K562 (cell line): ENCODE results near the gene COL8A2. TPM values are rescaled to one million over a fixed set of nuclear protein-coding genes. Genes with fewer than 3 reads are reported as not detected.

Source experiments
- ADNP ChIP-seq: fragments of 200-800 bp; sonication (Bioruptor generic); IDR thresholded peaks from 2 replicates; pipeline ENCODE4 v1.6.1; 2016; ENCODE audit warnings: missing genetic modification characterization, missing compliant biosample characterization
- ATF1 ChIP-seq, 2 experiments: fragments of 450-650 bp in 1 of 2; IDR thresholded peaks; 2 replicates each; pipeline ENCODE4 v1.6.1; 2016; ENCODE audit warnings: missing compliant biosample characterization in 1 of 2, missing genetic modification characterization in 1 of 2
- BRCA1 ChIP-seq, 2 experiments: fragments of 450-650 bp in 1 of 2; sonication (generic) in 1 of 2; formaldehyde crosslinking in 1 of 2; IDR thresholded peaks; 2 replicates each; pipeline versions ENCODE4 v1.5.0 to v1.6.1; 2017 to 2020; ENCODE audit warnings: mild to moderate bottlenecking in 1 of 2, missing genetic modification reagents in 1 of 2
- CEBPG ChIP-seq, 3 experiments: fragments of 200-800 bp in 1 of 3; sonication (Bioruptor generic) in 1 of 3; sonication (generic) in 1 of 3; formaldehyde crosslinking in 1 of 3; IDR thresholded peaks in 2 of 3; conservative IDR thresholded peaks in 1 of 3; 2 replicates each; pipeline versions ENCODE4 v1.6.1 to v1.8.0; 2016 to 2022; ENCODE audit warnings: missing compliant biosample characterization in 2 of 3, missing genetic modification characterization in 2 of 3, mild to moderate bottlenecking in 1 of 3, missing genetic modification reagents in 1 of 3
- ELF1 ChIP-seq: fragments of 200-800 bp; sonication (Bioruptor generic); IDR thresholded peaks from 2 replicates; pipeline ENCODE4 v1.6.1; 2016; ENCODE audit warnings: missing genetic modification characterization, missing compliant biosample characterization
- ELF4 ChIP-seq: fragments of 450-650 bp; formaldehyde crosslinking; IDR thresholded peaks from 2 replicates; pipeline ENCODE4 v1.4.0; 2022; ENCODE audit warnings: missing genetic modification characterization
- HDAC8 ChIP-seq: fragments of 450-650 bp; IDR thresholded peaks from 2 replicates; pipeline ENCODE4 v1.6.1; 2016; ENCODE audit warnings: mild to moderate bottlenecking, missing genetic modification characterization, moderate library complexity, missing compliant biosample characterization
- HNRNPK ChIP-seq: fragments of 200-400 bp; formaldehyde crosslinking; IDR thresholded peaks from one replicate; pipeline ENCODE4 v1.6.1; 2018; ENCODE audit warnings: mild to moderate bottlenecking, low read depth, low read length; ENCODE audit not compliant: poor library complexity, severe bottlenecking
- KHSRP ChIP-seq: fragments of 450-650 bp; IDR thresholded peaks from 2 replicates; pipeline ENCODE4 v1.6.1; 2017
- YBX1 ChIP-seq: fragments of 450-650 bp; IDR thresholded peaks from 2 replicates; pipeline ENCODE4 v1.7.1; 2016; ENCODE audit warnings: mild to moderate bottlenecking
- ZNF764 ChIP-seq: fragments of 250-450 bp; sonication (Bioruptor Pico); IDR thresholded peaks from 2 replicates; pipeline ENCODE4 v1.4.0; 2020; ENCODE audit warnings: low read depth, mild to moderate bottlenecking, moderate library complexity
- polyA plus RNA-seq, 8 experiments: library from polyadenylated mRNA; depleted of rRNA in 4 of 8; stranded (reverse) in 5 of 8; unstranded in 3 of 8; fragments of >200 nt; fragmentation: Nextera tagmentation in 2 of 8; fragmentation: Illumina TruSeq in 1 of 8; extraction: Ambion mirVana in 2 of 8; extraction: Trizol in 1 of 8; gene quantifications; 2 replicates each; pipeline versions ENCODE4 v1.2.1 to v1.2.3, GENCODE V29; 2011 to 2014; ENCODE audit warnings: inconsistent platforms in 1 of 8, missing spikeins in 1 of 8
- total RNA-seq, 7 experiments: library from RNA; depleted of rRNA in 6 of 7; stranded (reverse); fragments of >200 nt in 6 of 7; fragmentation: Illumina TruSeq in 2 of 7; extraction: Trizol in 2 of 7; gene quantifications; 2 replicates each; pipeline versions ENCODE4 v1.2.1 to v1.2.3, GENCODE V29; 2011 to 2021; ENCODE audit warnings: low replicate concordance in 1 of 7
- TF ChIP-seq, protein P1 (sequence below): sonication (generic); formaldehyde crosslinking; IDR thresholded peaks from 2 replicates; pipeline ENCODE4 v1.8.0; 2023; ENCODE audit warnings: missing genetic modification reagents, mild to moderate bottlenecking, borderline replicate concordance
- TF ChIP-seq, protein P2 (sequence below): sonication (generic); formaldehyde crosslinking; IDR thresholded peaks from 2 replicates; pipeline ENCODE4 v1.9.0; 2022; ENCODE audit warnings: mild to moderate bottlenecking, missing genetic modification reagents
- TF ChIP-seq, protein P3 (sequence below): sonication (generic); formaldehyde crosslinking; IDR thresholded peaks from 2 replicates; pipeline ENCODE4 v1.8.1; 2023; ENCODE audit warnings: mild to moderate bottlenecking, missing genetic modification reagents
- TF ChIP-seq, protein P4 (sequence below): sonication (generic); formaldehyde crosslinking; IDR thresholded peaks from 2 replicates; pipeline ENCODE4 v1.8.1; 2022; ENCODE audit warnings: missing genetic modification reagents

Gene COL8A2
- total and polyA plus RNA-seq, 9 of the 15 experiments (the other 6 are each of a cell fraction or from before 2014, with no cell fraction given): 0.03 to 0.14 (median 0.04) TPM; not detected in 5

DNA sequence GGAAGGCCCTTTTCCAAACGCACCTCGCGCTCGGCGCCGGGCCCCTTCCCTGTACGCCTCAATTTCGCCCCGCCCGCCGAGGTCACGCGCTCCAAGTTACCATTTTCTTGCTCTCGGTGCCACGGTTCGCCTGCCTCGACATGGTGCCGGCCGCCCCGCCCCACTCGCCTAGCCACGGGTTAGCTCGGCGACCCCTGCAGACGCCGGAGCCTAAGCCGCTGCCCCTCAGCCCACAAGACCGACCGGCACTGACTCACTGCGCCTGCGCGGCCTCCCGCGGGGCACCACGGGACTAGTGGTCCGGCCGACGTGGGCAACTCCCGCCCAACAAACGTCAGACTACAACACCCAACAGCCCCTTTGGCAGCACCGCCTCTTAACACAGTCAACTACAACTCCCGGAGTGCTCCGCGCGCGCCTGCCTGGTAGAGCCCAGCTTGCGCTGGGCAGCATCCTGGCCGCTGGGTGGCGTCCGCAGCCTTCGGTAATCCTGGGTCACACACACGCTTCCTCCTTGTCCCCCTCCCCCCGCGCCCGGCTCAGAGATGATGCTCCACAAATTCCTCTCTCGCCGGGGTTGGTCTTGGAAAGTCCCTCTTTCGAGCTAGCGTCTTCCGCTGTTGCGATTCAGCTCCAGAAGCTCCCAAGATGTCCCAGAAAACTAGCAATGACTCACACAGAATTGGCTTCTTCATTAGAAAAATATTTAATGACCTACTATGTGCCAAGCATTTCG is 24.4 kb upstream of the COL8A2 start, which contains the start of gene TRAPPC3 (continued):
- TF ChIP-seq, protein P1, sequence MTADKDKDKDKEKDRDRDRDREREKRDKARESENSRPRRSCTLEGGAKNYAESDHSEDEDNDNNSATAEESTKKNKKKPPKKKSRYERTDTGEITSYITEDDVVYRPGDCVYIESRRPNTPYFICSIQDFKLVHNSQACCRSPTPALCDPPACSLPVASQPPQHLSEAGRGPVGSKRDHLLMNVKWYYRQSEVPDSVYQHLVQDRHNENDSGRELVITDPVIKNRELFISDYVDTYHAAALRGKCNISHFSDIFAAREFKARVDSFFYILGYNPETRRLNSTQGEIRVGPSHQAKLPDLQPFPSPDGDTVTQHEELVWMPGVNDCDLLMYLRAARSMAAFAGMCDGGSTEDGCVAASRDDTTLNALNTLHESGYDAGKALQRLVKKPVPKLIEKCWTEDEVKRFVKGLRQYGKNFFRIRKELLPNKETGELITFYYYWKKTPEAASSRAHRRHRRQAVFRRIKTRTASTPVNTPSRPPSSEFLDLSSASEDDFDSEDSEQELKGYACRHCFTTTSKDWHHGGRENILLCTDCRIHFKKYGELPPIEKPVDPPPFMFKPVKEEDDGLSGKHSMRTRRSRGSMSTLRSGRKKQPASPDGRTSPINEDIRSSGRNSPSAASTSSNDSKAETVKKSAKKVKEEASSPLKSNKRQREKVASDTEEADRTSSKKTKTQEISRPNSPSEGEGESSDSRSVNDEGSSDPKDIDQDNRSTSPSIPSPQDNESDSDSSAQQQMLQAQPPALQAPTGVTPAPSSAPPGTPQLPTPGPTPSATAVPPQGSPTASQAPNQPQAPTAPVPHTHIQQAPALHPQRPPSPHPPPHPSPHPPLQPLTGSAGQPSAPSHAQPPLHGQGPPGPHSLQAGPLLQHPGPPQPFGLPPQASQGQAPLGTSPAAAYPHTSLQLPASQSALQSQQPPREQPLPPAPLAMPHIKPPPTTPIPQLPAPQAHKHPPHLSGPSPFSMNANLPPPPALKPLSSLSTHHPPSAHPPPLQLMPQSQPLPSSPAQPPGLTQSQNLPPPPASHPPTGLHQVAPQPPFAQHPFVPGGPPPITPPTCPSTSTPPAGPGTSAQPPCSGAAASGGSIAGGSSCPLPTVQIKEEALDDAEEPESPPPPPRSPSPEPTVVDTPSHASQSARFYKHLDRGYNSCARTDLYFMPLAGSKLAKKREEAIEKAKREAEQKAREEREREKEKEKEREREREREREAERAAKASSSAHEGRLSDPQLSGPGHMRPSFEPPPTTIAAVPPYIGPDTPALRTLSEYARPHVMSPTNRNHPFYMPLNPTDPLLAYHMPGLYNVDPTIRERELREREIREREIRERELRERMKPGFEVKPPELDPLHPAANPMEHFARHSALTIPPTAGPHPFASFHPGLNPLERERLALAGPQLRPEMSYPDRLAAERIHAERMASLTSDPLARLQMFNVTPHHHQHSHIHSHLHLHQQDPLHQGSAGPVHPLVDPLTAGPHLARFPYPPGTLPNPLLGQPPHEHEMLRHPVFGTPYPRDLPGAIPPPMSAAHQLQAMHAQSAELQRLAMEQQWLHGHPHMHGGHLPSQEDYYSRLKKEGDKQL (CRISPR knock-in tag): no peak
- TF ChIP-seq ADNP (tag) (no peak), ATF1 (CRISPR knock-in tag; IDR thresholded peaks at IDR 0.05) (no peak), ATF1 (tag; IDR thresholded peaks at IDR 0.05) (peak; percentile 93), CEBPG (CRISPR knock-in tag; IDR thresholded peaks at IDR 0.05) (no peak; the same call in 1 of the 2 replicates), CEBPG (tag; conservative IDR thresholded peaks at IDR 0.05 in 1 of 2, IDR thresholded peaks at IDR 0.05 in 1 of 2) (no peak), ELF1 (tag) (peak; percentile 80), ZNF764 (CRISPR knock-in tag) (no peak), HDAC8 (peak; percentile 72; the same call in 1 of the 2 replicates), HNRNPK (no peak), ELF4 (no peak), BRCA1 (IDR thresholded peaks at IDR 0.05) (no peak), BRCA1 (CRISPR knock-in tag; IDR thresholded peaks at IDR 0.05) (no peak), KHSRP (no peak), YBX1 (no peak)
- TF ChIP-seq, protein P2, sequence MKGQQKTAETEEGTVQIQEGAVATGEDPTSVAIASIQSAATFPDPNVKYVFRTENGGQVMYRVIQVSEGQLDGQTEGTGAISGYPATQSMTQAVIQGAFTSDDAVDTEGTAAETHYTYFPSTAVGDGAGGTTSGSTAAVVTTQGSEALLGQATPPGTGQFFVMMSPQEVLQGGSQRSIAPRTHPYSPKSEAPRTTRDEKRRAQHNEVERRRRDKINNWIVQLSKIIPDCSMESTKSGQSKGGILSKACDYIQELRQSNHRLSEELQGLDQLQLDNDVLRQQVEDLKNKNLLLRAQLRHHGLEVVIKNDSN: peak; percentile 89
- TF ChIP-seq, protein P3, sequence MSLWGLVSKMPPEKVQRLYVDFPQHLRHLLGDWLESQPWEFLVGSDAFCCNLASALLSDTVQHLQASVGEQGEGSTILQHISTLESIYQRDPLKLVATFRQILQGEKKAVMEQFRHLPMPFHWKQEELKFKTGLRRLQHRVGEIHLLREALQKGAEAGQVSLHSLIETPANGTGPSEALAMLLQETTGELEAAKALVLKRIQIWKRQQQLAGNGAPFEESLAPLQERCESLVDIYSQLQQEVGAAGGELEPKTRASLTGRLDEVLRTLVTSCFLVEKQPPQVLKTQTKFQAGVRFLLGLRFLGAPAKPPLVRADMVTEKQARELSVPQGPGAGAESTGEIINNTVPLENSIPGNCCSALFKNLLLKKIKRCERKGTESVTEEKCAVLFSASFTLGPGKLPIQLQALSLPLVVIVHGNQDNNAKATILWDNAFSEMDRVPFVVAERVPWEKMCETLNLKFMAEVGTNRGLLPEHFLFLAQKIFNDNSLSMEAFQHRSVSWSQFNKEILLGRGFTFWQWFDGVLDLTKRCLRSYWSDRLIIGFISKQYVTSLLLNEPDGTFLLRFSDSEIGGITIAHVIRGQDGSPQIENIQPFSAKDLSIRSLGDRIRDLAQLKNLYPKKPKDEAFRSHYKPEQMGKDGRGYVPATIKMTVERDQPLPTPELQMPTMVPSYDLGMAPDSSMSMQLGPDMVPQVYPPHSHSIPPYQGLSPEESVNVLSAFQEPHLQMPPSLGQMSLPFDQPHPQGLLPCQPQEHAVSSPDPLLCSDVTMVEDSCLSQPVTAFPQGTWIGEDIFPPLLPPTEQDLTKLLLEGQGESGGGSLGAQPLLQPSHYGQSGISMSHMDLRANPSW (CRISPR knock-in tag): no peak
- TF ChIP-seq, protein P4, sequence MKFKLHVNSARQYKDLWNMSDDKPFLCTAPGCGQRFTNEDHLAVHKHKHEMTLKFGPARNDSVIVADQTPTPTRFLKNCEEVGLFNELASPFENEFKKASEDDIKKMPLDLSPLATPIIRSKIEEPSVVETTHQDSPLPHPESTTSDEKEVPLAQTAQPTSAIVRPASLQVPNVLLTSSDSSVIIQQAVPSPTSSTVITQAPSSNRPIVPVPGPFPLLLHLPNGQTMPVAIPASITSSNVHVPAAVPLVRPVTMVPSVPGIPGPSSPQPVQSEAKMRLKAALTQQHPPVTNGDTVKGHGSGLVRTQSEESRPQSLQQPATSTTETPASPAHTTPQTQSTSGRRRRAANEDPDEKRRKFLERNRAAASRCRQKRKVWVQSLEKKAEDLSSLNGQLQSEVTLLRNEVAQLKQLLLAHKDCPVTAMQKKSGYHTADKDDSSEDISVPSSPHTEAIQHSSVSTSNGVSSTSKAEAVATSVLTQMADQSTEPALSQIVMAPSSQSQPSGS (CRISPR knock-in tag): no peak
